EH (cell line): Measurements from ENCODE around the gene CTNNAL1.
A peak's percentile ranks its signal among the peaks of the same experiment; 100 is the strongest.
"Not testable (repeated sequence)": the region's sequence is repeated elsewhere in the genome, so short reads cannot be mapped to it uniquely, and the experiment has no call there.

Source experiments
- DNase-seq: peaks from one replicate; pipeline ENCODE4 v3.0.0-alpha.2; 2015; ENCODE audit warnings: low read depth

The CTNNAL1 gene

DNA sequence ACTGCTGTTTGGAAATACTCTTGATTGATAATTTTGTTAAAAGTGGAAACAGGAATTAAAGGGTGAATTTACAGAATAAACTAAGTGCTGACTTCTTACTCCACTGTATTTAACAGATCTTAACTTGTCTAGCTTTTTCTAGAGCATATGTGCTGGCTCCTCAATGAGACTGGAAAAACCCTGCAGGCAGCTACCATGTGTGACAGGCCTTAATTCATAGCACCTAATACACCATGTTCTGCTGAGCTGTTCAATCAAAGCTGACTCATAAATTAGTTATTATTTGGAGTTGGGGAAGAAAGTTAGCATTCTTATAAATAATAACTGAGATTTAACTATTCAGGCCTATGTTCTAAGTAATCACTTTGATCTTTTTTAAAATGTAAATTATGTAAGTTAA is 29.4 kb downstream of the CTNNAL1 start:
- DNase-seq = no peak

- no peak for DNase-seq
These were observed 32.4 kb downstream of the CTNNAL1 start for GRCh38 chr9:108980893-108981292.

DNA sequence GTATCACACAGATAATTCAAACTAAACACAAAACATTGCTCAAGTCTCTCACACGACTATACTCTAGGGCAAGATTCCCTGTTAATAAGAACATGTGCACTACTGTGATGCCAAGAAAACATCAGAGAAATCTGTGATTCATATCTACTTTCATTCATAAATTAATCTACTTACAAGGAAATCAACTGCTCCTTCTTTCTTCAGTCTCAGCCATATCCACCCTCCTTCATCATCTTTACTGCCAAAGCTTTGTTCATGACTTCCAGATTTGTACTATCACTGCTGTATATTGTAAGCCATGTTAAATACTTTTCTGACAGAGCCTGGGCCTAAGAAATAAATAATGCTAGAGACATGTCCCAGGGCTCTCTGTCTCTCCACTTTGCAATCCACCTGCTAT is 35.1 kb downstream of the CTNNAL1 start:
- no peak for DNase-seq

GRCh38 chr9:108973895-108974294 is 39.4 kb downstream of the CTNNAL1 start:
- DNase-seq = no peak

DNA sequence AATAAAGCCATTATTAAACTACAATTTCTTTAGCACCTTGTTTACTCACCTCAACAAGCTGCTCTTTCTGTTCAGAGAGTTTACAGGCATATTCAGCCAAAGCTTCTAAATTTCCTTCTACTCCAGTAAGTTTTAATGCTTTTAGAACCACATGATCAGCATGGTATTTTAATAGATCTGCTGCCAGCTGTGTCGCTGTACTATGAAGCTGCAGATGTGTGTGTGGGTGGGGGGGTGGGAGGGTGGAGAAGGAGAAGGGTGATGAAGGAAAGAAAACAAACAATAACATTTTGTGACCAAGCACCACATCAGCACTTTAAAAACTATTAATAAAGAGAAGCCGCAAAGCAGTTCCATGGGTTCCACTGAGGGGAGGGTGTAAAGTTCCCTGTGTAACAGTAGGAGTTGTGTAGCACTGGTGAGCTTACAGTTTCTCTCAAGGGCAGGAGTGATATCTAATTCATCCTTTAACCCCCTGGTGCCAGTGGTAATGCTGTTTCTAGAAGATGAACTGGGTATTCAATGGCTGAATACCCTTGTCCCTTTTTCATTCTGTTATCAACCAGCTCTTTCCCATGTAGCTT is 40.6 kb downstream of the CTNNAL1 start:
- DNase-seq = peak; percentile 21

- no peak for DNase-seq
These were observed 41.1 kb downstream of the CTNNAL1 start for GRCh38 chr9:108972186-108972585.

- not testable (repeated sequence) for DNase-seq
These were observed 41.9 kb downstream of the CTNNAL1 start for GRCh38 chr9:108971392-108971791.

DNA sequence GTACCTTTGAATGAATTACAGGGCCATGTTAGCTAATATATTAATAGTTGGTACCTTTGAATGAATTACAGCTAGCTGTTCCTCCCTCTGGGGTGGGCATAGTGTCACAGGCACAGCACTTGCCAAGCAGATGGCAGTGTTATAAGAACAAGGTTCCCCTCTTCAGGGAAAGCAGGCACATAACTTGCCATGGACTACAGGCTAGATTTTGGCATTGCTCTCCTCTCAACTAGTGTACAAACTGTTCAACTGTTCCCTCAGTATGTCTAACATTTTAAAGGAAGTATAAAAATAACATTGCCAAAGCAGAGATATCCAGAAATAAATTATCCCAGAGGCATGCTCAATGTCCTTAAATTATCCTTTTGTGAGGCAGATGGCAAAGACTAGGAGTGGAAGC is 45.4 kb downstream of the CTNNAL1 start:
- no peak for DNase-seq

GRCh38 chr9:108963459-108964143 is 49.7 kb downstream of the CTNNAL1 start:
- DNase-seq = peak; percentile 54

- DNase-seq = no peak
These were observed 52.1 kb downstream of the CTNNAL1 start for GRCh38 chr9:108961151-108961550.

DNA sequence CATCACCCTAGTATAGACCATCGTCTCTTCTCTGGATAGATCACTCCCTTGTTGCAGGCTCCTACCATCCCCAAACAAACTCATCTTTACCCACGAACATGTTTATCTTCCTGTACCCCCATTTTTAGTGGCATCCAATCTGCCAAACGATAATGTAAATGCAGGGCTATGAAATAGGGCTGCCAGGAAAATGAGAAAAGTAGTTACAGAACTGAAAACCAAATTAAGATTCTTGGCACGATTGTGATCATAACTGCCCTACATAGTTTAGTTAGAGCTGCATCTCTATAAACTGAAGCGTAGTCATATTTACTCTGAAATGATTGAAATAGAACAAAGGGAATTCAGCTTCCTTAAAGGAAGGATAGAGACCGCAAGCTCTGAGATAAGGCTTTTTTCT is 53.0 kb downstream of the CTNNAL1 start:
- no peak for DNase-seq

GRCh38 chr9:108956631-108957026 is 56.7 kb downstream of the CTNNAL1 start:
- no peak for DNase-seq

DNA sequence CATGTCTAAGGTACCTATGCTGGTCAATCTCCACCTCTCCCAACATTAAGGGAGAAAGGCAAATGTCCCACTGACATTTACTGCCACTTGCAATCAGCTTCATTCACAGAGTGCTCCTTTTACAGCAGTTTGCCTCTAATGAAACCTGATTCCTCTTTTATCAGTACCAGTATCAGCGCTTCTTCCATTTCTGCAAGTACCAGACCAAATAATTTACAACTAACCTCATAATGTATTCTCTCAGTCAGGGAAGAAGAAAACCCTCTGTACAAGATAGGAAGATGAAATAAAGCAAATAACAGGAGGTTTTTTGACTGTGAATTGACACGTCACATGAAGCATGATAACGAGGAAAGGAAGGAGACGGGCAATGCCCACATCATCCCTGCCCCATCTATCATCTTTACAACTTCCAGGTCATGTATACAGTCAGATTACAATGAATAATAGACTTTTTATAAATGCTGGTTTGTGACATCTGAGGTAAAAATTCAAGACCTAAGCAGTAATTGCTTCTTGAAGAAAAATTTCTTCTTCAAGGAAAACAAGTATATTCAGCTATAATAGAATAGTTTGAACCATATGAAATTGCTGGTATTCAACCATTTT is 57.2 kb downstream of the CTNNAL1 start:
- DNase-seq = no peak

- peak; percentile 69 for DNase-seq
These were observed 59.2 kb downstream of the CTNNAL1 start for GRCh38 chr9:108953983-108954574.

DNA sequence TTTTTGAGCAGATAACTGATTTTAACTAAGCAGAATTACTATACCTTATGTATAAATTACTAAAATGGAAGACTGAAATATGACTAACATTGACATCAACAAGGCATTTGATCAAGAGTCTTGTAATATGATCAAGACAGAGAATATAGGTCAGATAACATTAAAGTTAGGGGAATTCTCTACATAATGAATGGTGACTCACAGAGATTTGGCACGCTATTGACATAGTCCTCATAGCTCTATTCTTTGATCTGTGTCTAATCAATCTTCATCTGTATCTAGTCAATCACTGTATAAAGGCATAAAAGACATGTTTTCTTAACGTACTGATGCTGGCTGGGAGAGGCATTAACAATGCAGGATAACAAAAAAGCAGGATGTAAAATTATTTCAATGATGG is 61.7 kb downstream of the CTNNAL1 start:
- DNase-seq = no peak

GRCh38 chr9:108950168-108950567 is 63.1 kb downstream of the CTNNAL1 start:
- DNase-seq = no peak

- DNase-seq = no peak
These were observed 73.3 kb downstream of the CTNNAL1 start for GRCh38 chr9:108939975-108940374.

DNA sequence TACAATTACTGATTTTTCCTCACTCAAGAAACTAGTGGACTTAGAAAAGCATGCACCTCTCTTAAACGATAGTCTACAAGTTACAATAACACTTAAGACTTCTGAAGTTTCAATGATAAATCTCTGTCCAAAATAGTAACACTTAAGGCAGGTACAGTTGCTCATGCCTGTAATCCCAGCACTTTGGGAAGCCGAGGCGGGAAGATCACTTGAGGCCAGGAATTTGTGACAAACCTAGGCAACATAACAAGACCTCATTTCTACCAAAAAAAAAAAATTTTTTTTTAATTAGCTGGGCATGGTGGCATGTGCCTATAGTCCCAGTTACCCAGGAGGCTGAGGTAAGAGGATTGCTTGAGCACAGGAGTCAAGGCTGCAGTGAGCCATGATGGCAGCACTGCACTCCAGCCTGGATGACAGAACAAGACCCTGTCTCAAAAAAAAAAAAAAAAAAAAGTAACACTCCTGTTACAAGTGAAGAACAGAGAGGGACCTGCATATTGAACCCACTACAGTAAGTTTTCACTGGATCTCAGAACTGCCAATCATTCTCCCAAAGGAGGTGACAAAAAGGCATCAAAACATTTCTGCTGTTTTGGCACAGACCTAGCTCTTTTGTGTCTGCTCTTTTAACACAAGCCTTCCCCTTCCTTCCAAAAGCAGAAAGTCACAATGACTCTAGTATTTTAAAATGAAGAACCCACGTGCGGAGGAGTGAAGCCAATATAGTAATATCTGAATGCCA is 75.6 kb downstream of the CTNNAL1 start:
- no peak for DNase-seq

DNA sequence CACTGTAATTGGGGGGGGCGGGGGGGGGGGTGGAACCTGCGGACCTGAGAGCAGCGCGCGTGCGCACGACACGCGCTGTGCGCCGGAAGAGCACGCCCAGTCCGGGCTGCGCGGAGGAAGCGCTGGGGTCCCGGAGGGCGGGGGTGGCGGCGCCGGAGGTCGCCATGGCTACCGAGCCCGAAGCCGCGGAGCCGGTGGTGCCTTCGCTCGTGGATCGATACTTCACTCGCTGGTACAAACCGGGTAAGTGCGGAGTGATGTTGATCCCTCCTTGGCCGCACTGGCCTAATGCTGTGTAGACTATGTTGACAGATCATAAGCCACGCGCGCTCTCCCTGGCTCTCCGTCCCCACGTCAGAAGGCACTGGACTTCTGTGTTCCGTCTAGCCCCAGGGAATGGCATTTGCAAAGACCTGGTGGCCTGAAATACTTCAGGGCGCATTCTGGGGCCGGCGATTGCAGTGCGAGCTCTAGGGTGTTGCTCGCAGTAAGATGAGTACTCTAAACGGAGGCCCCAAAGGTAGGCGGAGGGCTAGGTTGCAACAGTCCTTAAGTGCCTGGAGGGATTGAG is 78.9 kb downstream of the CTNNAL1 start, which contains the start of gene ABITRAM:
Gene ABITRAM (plus strand): TSS at position 78 of the 571 bp plus-strand sequence. CDS start 87 bp downstream, at position 165.
- peak; percentile 84 for DNase-seq

GRCh38 chr9:108933718-108934322 is 79.5 kb downstream of the CTNNAL1 start, which contains the start of gene ELP1:
Gene ELP1 (minus strand): TSS chr9:108934124. CDS start chr9:108931146, 2,978 bp downstream.
- peak; percentile 95 for DNase-seq

- DNase-seq = peak; percentile 31
These were observed 80.0 kb downstream of the CTNNAL1 start for GRCh38 chr9:108933231-108933717.
